GM10248 (cell line): Measurements from ENCODE around the gene C11orf16.

Experiments
- CTCF ChIA-PET: fragments of 300-600 bp; sonication (Branson Sonifier 250); formaldehyde crosslinking; extraction: SDS; loops from one replicate; lab custom pipeline; 2021; ENCODE audit warnings: antibody characterized with exemption; lab: Yijun Ruan, JAX
- POLR2A ChIA-PET: fragments of 350-650 bp; sonication (Branson Sonifier 250); formaldehyde crosslinking; extraction: SDS; loops from one replicate; lab custom pipeline; 2020; ENCODE audit warnings: antibody characterized with exemption; lab: Yijun Ruan, JAX
- DNase-seq: peaks from one replicate; pipeline ENCODE4 v3.0.0; 2012; ENCODE audit errors: extremely low spot score
- CTCF ChIP-seq: IDR thresholded peaks from 2 replicates; pipeline ENCODE4 v1.5.1; 2012; ENCODE audit warnings: mild to moderate bottlenecking, low read depth; ENCODE audit errors: extremely low read depth, missing control alignments, control extremely low read depth

Gene C11orf16

GRCh38 chr11:8914661-8915018 is 18.1 kb downstream of the C11orf16 start:
- ChIA-PET POLR2A (no interaction called here), CTCF (interaction anchor here (1.0 to 2.2 kb wide), 16 partner anchors 11 to 304 kb away, joined by 3 to 18 read pairs (median 4); partner anchors contain the start of gene TMEM9B)
- no peak for DNase-seq
- TF ChIP-seq CTCF: no peak

DNA sequence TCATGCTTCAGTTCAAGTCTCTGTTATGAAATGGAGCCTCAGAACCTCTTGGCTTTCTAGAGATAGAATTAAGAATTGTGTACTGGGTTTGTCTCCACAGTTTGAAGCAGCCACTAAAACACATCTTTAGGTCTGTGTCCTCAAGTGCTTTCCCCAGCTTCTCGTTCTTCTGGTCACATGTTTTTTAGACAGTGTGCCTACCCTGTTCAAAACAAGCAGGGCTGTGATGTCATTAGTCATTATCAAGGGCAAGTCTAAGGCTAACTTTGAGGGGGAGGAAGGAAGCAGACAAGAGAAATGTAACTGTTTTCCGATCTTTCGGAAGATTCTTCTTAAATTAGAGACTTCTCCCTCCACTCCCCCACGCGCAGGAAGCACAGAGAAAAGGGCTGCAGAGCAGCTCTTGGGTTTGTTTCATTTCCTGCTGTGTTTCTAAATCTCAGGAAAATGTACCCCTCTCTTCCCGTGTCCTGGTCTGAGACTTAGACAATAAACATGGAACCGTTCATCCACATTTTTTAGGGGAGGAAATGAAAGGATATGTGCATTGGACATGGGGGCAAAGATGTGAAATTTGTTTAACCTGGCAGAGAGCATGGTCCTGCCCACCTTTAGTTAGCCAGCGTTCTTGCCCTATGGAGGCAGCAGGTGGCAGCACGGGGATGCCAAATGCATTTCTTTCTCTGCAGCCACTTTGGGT is 18.6 kb downstream of the C11orf16 start:
- CTCF ChIA-PET: interaction anchor here (1.0 to 2.2 kb wide), 12 partner anchors 11 to 304 kb away, joined by 3 to 18 read pairs (median 4); partner anchors contain the start of gene TMEM9B
- peak; percentile 71 for TF ChIP-seq CTCF
- DNase-seq: peak; percentile 48
- POLR2A ChIA-PET: no interaction called here

DNA sequence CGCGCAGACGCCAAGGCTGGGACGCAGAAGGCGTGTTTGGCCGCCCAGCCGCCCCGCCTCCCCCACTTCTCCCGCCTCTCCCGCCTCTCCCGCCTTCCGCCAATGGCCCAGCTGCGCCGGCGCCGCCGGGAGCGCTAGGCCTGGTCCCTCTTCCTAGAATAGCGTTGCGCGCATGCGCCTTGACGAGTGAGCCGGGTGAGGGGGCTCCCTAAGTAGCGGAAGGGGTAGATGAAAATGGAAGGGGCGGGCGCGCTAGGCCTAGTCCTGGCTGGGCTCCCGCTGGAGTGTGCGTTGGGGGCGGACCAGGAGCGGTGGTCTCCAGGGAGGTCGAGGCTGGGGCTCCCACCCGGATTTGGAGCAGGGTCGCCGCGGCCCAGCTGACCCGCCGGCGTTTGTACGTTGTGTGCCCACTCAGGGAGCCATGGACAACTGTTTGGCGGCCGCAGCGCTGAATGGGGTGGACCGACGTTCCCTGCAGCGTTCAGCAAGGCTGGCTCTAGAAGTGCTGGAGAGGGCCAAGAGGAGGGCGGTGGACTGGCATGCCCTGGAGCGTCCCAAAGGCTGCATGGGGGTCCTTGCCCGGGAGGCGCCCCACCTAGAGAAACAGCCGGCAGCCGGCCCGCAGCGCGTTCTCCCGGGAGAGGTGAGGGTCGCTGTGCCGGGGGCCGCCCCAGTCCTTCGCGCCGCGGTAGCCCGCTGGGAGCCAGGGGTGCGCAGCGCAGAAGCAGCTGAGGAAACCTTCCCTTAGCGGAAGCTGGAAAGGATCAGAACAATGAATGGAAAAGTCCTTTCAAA is 21.5 kb downstream of the C11orf16 start, which contains the start of gene AKIP1:
AKIP1 (plus strand) TSS at position 161 of the 795 bp plus-strand sequence; CDS start at position 422, 261 bp downstream.
- CTCF ChIA-PET: interaction anchor here (0.9 to 2.2 kb wide), 4 partner anchors 11 to 227 kb away, joined by 3 to 14 read pairs (median 6); no protein-coding TSS in a partner anchor
- TF ChIP-seq CTCF: no peak
- POLR2A ChIA-PET: interaction anchor here (1.4 kb wide), 1 partner anchor 54 kb away, joined by 3 read pairs; no protein-coding TSS in a partner anchor
- peak; percentile 91 for DNase-seq

GRCh38 chr11:8910649-8911026 is 22.1 kb downstream of the C11orf16 start:
- POLR2A ChIA-PET: interaction anchor here (1.4 kb wide), 1 partner anchor 54 kb away, joined by 3 read pairs; no protein-coding TSS in a partner anchor
- CTCF ChIA-PET: interaction anchor here (2.2 kb wide), 1 partner anchor 227 kb away, joined by 7 read pairs; no protein-coding TSS in a partner anchor

DNA sequence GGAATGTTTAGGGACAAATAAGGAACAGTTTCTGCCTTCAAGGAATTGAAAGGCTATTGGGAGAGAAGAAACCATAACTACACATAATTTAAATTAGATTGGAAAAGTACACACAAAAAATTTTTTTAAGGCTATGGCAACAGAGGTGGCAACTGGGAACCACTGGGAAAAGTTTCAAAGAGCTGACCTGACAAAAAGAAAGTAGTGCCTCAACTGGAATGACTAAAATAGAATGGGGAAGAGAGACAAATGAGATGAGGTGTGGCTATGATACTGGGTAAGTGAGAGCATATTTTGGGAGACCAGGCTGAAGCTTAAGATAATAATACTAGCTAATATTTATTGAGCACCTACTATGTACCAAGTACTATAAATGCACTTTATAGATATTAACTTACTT is 24.6 kb downstream of the C11orf16 start:
- no peak for DNase-seq
- ChIA-PET POLR2A (no interaction called here), CTCF (no interaction called here)
- TF ChIP-seq CTCF: no peak

More at GRCh38 chr11:8910649-8911026, 22.1 kb downstream of the C11orf16 start:
- no peak for DNase-seq
- TF ChIP-seq CTCF: no peak

DNA sequence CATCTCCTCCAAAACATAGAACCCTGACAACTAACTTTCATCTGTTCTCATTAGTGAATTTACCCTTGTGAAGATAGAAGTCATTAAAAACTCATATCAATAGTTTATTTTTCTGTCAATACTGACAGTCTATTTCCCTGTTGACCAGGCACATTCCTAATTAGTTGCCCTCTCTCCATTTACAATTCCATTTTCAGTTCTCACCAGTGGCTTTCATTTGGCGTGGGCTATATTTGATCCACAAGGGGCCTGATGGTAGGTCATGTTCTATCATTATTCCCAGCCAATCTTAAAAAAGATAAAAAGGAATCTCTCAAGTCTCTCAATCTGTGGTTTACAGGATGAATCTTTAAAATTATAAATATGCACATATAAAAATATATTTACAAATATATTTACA is 25.6 kb downstream of the C11orf16 start:
- TF ChIP-seq CTCF: no peak
- ChIA-PET CTCF (no interaction called here), POLR2A (no interaction called here)
- DNase-seq: no peak
